Skin epidermis (tissue), 12 donors: ENCODE results near the gene RASA3.

Source experiments
- H3K27ac ChIP-seq, 21 experiments: fragments of 200-600 bp; sonication (generic) in 11 of 21; one replicate each; pipeline ENCODE4 v1.5.0; 2020; ENCODE audit warnings: mild to moderate bottlenecking in 3 of 21, inconsistent platforms in 2 of 21, moderate library complexity in 2 of 21
- H3K4me3 ChIP-seq, 7 experiments: fragments of 200-600 bp; sonication (generic) in 2 of 7; one replicate each; pipeline ENCODE4 v1.5.0; 2020; ENCODE audit warnings: inconsistent platforms in 2 of 7, mild to moderate bottlenecking in 2 of 7, moderate library complexity in 1 of 7

The RASA3 gene

DNA sequence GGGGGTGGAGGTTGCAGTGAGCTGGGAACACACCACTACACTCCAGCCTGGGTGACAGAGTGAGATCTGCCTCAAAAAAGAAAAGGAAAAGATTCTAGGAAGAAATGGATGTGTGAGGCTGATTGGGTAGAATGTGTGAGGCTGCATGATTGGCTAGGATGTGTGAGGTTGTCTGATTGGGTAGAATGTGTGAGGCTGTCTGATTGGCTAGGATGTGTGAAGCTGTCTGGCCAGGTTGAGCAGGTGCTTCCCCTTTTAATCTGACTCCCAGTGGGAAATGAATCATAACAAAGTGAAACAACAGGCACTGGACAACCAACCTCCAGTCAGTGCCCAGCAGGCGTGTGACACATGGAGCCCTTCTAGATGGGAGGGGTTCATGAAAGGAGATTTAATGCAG lies 173.2 kb downstream of the RASA3 start:
- H3K27ac ChIP-seq, result no peak overlapping the region
- H3K4me3 ChIP-seq, result no peak overlapping the region

DNA sequence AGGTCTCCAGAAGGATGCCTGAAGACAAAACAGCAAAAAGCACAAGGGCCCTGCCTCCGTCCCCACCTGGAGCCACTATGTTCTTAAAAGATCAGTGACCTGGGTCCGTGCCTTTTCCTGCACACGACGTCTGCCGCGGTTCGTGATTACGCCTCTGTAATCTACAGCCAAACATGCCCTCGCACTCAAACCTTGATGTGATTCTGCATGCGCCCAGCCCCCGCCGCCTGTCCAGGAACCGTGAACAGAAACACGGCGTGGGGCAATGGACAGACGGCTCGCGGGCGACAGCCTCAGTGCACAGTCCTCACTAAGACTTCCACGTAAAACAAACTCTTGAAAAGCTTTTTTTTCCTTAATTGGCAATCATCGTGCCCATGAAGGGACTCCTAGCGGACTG lies 174.1 kb downstream of the RASA3 start:
- H3K4me3 ChIP-seq, result no peak overlapping the region
- H3K27ac ChIP-seq, result no peak overlapping the region

DNA sequence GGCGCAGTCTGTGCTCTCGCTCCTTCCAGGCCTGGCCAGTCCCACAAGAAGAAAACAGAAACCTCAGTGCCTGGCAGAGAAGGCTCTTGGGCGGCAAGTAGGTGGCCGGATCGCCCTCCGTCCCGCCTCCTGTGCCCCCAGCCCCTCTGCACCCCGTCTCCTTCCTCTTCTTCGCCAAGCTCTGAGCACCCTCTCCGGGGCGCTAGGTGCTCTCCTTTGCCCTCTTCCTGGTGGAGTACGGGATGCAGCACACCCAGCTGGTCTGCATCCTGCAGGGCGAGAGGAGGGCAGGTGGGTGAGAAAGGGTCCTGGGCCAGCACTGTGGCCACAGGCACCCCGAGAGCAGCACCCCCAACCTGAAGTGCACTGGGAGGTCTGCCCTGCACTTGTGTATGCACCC lies 175.9 kb downstream of the RASA3 start:
- no peak overlapping the region for H3K4me3 ChIP-seq
- H3K27ac ChIP-seq, result no peak overlapping the region

GRCh38 chr13:113955691-113956090 lies 176.7 kb downstream of the RASA3 start:
- Histone ChIP-seq H3K4me3 (no peak overlapping the region), H3K27ac (no peak overlapping the region)

DNA sequence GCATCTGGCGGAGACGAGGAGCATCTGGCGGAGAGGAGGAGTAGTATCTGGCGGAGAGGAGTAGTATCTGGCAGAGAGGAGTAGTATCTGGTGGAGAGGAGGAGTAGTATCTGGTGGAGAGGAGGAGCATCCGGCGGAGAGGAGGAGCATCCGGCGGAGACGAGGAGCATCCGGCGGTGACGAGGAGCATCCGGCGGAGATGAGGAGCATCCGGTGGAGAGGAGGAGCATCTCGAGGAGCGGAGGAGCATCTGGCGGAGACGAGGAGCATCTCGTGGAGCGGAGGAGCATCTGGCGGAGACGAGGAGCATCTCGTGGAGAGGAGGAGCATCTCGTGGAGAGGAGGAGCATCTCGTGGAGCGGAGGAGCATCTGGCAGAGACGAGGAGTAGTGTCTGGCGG lies 177.2 kb downstream of the RASA3 start:
- Histone ChIP-seq H3K27ac (no peak overlapping the region), H3K4me3 (no peak overlapping the region)

GRCh38 chr13:113954046-113954835 lies 178.2 kb downstream of the RASA3 start:
- Histone ChIP-seq H3K4me3 (no peak overlapping the region), H3K27ac (no peak overlapping the region)

DNA sequence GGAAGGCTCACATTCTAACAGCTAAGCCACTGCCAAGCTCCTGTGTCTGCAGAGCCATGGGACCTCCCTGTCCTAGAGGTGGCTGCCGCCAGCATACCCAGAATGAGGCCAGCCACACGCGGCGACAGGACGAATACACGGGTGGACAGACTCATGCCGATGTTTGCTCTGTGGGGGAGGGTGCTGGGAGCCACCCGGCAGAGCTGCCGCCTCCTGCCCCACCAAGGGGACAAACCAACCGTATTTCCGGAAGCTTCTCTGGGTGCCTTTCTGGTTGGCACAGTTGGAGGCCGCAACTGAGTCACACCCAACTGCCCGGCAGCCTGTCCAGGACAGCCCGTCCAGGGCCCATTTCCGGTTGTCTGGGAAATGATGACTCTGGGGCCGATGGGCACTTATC lies 178.9 kb downstream of the RASA3 start:
- Histone ChIP-seq H3K27ac (no peak overlapping the region), H3K4me3 (no peak overlapping the region)

- no peak overlapping the region for H3K27ac ChIP-seq
Measured at GRCh38 chr13:113952983-113953520, 179.4 kb downstream of the RASA3 start.

GRCh38 chr13:113952151-113952982 lies 180.1 kb downstream of the RASA3 start:
- no peak overlapping the region for H3K27ac ChIP-seq
- no peak overlapping the region for H3K4me3 ChIP-seq

More at GRCh38 chr13:113952983-113953520, 179.4 kb downstream of the RASA3 start:
- no peak overlapping the region for H3K4me3 ChIP-seq

DNA sequence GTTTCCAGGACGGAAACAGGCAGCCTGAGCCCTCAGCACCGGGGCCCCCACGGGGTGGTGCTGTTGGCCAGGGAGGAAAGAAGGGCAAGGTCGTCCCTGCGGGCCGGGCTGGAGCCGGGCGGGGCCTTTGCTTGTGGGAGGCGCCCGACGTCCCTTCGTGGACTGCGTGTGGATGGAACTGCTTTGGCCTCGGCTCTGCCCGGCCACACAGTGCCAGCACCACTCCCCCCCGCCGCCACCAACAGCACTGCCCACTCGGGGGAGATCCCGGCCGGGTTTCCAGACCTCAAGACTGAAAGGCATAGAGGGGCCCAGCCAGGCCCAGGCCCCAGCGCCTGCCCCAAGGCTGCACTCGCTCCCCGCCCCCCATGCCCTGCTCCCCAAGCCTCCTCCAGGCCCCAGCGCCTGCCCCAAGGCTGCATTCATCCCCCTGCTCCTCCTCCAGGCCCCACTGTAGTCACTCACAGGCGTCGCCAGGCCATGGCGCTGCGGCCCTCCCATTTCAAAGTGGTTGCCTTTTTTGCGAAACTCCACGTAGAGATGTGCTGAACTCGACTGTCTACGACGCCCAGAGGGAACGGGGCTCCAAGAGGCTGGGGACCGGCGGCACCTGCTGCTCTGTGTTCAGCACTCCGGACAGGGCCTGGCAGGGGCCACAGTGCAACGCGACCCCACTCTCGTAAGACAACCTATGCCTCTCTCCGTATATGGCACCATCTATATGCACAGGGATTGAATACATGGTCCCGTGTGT lies 181.0 kb downstream of the RASA3 start:
- Histone ChIP-seq H3K27ac (peak overlapping the region in 1 of 21 experiments; percentile 49), H3K4me3 (no peak overlapping the region)

DNA sequence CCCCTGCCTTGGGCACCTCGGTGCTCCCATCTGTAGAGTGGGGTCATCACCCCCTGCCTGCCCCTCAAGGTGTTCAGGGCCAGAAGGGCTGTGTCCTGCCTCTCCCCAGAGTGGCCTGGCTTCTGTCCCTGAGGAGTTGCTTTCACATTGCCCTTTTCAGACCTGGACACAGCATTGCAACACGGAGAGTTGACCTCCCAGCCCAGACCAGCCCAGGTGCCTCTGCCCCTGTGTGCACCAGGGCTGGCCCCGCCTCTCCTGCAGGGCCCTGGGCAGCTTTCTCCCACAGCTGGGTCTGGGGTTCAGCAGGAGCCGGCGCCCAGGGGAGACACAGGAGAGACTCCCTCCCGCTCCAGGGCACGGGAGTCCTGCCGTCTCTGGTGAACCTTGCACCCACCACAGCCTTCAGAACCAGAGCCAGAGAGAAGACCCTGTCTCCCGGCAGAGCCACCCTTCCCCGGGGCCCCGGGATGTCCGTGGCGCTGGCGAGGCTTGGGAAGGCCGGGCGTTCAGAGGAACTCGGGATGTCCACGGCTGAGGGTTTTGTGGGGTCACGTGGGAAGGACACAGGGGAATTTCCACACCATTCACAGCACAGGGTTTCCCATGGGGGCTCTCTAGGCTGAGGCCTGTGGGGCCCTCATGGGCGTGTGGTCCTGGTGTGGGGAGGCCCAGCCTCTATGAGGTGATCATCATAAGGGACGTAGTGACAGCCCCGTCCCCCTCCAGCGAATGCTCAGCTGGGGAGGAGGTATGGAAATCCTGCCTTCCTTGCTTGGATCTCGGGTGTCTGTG lies 181.8 kb downstream of the RASA3 start:
- H3K4me3 ChIP-seq, result no peak overlapping the region
- H3K27ac ChIP-seq, result no peak overlapping the region

DNA sequence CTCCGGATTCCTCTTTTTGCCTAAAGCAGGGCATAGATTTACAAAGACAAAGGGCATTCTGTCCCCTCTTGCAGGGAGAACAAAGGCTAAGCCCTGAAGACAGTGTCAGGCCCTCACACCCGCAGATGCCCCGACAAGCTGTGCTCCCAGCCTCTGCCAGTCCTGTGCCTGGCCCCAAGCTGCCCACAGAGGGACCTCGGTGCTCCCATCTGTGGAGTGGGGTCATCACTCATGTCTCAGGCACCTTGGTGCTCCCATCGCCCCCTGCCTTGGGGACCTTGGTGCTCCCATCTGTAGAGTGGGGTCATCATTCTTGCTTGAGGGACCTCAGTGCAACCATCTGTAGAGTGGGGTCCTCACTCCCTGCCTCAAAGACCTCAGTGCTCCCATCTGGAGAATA lies 182.9 kb downstream of the RASA3 start:
- no peak overlapping the region for H3K27ac ChIP-seq
- H3K4me3 ChIP-seq, result no peak overlapping the region

- no peak overlapping the region for H3K27ac ChIP-seq
- no peak overlapping the region for H3K4me3 ChIP-seq
Measured at GRCh38 chr13:113948034-113948742, 184.2 kb downstream of the RASA3 start.

DNA sequence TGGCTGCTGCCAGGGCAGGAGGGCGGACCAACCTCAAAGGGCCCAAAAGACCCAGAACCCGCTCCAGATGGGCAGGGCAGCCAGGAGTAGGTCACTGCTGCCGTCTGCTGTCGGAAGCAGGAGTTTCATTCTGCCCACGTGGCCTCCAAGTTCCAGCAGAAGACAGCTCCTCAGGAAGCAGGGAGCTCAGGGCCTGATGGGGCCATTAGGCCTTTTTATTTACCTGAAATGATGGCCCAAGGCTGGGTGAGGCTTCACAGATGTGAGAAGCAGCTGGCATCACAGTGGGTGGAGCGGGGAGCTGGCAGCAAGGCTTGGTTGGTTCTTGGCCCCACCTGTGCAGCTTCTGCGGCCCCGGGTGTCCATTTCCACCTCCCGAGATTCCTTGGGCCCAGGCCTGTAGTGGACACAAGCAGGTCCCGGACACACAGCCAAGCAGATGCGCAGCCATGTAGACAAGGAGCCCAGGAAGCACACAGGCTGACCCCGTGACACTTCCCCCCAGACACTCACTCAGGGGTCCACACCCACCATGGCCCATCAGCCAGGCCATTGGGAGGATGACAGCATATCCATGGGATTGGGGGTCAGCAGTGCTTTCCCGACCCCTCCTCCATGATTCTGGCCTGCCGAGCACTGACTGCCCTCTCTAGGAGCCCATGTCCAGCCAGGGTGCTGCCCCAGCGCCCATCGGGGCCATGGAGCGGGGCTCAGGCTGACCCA lies 185.0 kb downstream of the RASA3 start:
- H3K4me3 ChIP-seq, result no peak overlapping the region
- no peak overlapping the region for H3K27ac ChIP-seq

- Histone ChIP-seq H3K27ac (no peak overlapping the region), H3K4me3 (no peak overlapping the region)
Measured at GRCh38 chr13:113946409-113947181, 185.8 kb downstream of the RASA3 start.

DNA sequence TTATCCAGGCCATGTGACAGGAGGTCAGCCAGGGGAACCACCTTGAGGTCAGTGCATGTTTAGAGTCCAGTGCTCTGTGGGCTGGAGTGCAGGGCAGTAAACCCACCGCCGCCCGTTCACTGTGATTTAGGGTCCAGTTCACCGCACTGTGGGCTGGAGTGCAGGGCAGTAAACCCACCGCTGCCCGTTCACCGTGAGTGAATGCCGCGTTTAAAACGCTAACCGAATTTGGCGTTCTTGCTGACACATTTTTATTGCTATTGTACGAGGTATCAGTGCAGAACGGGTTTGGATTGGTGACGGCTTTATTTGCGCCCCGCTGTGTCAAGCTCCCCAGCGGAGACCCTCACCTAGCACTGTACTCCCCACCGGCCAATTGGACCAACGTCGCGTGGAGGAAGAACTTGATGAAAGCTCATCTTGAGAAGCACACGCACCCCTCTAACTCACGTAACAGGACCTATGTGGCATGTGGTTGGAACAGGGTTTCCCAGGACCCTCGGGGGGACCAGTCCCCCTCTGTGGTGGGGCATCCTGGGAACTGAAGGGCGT lies 186.5 kb downstream of the RASA3 start:
- Histone ChIP-seq H3K27ac (no peak overlapping the region), H3K4me3 (no peak overlapping the region)
